HepG2 (cell line): ENCODE data around the gene ID4. TPM values are rescaled to one million over a fixed set of nuclear protein-coding genes. Genes with fewer than 3 reads are reported as not detected.
A peak's percentile ranks its signal among the peaks of the same experiment; 100 is the strongest.

Experiments
- GATAD1 ChIP-seq: IDR thresholded peaks from 2 replicates; pipeline ENCODE4 v1.6.1; 2016; ENCODE audit warnings: missing genetic modification reagents, missing compliant biosample characterization
- GATAD2A ChIP-seq: IDR thresholded peaks from 2 replicates; pipeline ENCODE4 v1.6.1; 2016
- GZF1 ChIP-seq: sonication (generic); formaldehyde crosslinking; IDR thresholded peaks from 2 replicates; pipeline ENCODE4 v1.5.1; 2020; ENCODE audit warnings: mild to moderate bottlenecking, missing genetic modification reagents
- HMG20B ChIP-seq: conservative IDR thresholded peaks from 2 replicates; pipeline ENCODE4 v1.6.1; 2016; ENCODE audit warnings: missing genetic modification reagents, missing compliant biosample characterization
- NFIB ChIP-seq: sonication (generic); formaldehyde crosslinking; IDR thresholded peaks from 2 replicates; pipeline ENCODE4 v1.9.0; 2021; ENCODE audit warnings: missing genetic modification reagents, mild to moderate bottlenecking, borderline replicate concordance
- NFYB ChIP-seq: sonication (generic); formaldehyde crosslinking; IDR thresholded peaks from 2 replicates; pipeline ENCODE4 v1.4.0; 2020; ENCODE audit warnings: missing genetic modification reagents
- RAD21 ChIP-seq: fragments of 450-650 bp; formaldehyde crosslinking; IDR thresholded peaks from 2 replicates; pipeline ENCODE4 v1.5.0; 2020; ENCODE audit warnings: mild to moderate bottlenecking
- ZNF180 ChIP-seq: sonication (generic); formaldehyde crosslinking; IDR thresholded peaks from 2 replicates; pipeline ENCODE4 v1.4.0; 2020; ENCODE audit warnings: low read depth, missing genetic modification reagents, borderline replicate concordance
- ZNF234 ChIP-seq: sonication (generic); formaldehyde crosslinking; conservative IDR thresholded peaks from 2 replicates; pipeline ENCODE4 v1.5.1; 2020; ENCODE audit warnings: mild to moderate bottlenecking, missing genetic modification reagents
- ZNF337 ChIP-seq: sonication (generic); formaldehyde crosslinking; IDR thresholded peaks from 2 replicates; pipeline ENCODE4 v1.5.1; 2020; ENCODE audit warnings: missing genetic modification reagents, low read depth, mild to moderate bottlenecking, borderline replicate concordance
- ZNF350 ChIP-seq: sonication (generic); formaldehyde crosslinking; IDR thresholded peaks from 2 replicates; pipeline ENCODE4 v1.4.0; 2020; ENCODE audit warnings: mild to moderate bottlenecking, low read depth, missing genetic modification reagents, borderline replicate concordance
- ZNF607 ChIP-seq: sonication (generic); formaldehyde crosslinking; IDR thresholded peaks from 2 replicates; pipeline ENCODE4 v1.5.1; 2020; ENCODE audit warnings: missing genetic modification reagents, mild to moderate bottlenecking, borderline replicate concordance
- ZNF768 ChIP-seq: sonication (generic); formaldehyde crosslinking; IDR thresholded peaks from 2 replicates; pipeline ENCODE4 v1.4.0; 2020; ENCODE audit warnings: missing genetic modification reagents
- polyA plus RNA-seq, 8 experiments: library from polyadenylated mRNA; depleted of rRNA in 3 of 8; stranded (reverse) in 7 of 8; unstranded in 1 of 8; fragments of >200 nt; fragmentation: Illumina TruSeq in 4 of 8; extraction: Trizol in 4 of 8; gene quantifications; 2 replicates each; pipeline versions ENCODE4 v1.2.1 to v1.2.3, GENCODE V29; 2011 to 2016; ENCODE audit warnings: low read depth in 4 of 8, missing spikeins in 1 of 8, mixed read lengths in 1 of 8; ENCODE audit not compliant: insufficient read depth in 1 of 8
- total RNA-seq, 5 experiments: library from RNA; depleted of rRNA; stranded (reverse); fragments of >200 nt; fragmentation: Illumina TruSeq; extraction: Trizol; gene quantifications; 2 replicates each; pipeline ENCODE4 v1.2.3, GENCODE V29; 2016; ENCODE audit warnings: low read depth in 1 of 5
- TF ChIP-seq, protein P1 (sequence below): sonication (generic); formaldehyde crosslinking; IDR thresholded peaks from 2 replicates; pipeline ENCODE4 v1.4.0; 2020; ENCODE audit warnings: missing genetic modification reagents
- TF ChIP-seq, protein P2 (sequence below): sonication (generic); formaldehyde crosslinking; IDR thresholded peaks from 2 replicates; pipeline ENCODE4 v1.4.0; 2020; ENCODE audit warnings: missing genetic modification reagents, borderline replicate concordance
- TF ChIP-seq, protein P3 (sequence below): sonication (generic); formaldehyde crosslinking; IDR thresholded peaks from 2 replicates; pipeline ENCODE4 v1.8.0; 2022; ENCODE audit warnings: missing genetic modification reagents, mild to moderate bottlenecking, borderline replicate concordance
- TF ChIP-seq, protein P4 (sequence below): sonication (generic); formaldehyde crosslinking; IDR thresholded peaks from 2 replicates; pipeline ENCODE4 v1.4.0; 2020; ENCODE audit warnings: mild to moderate bottlenecking, missing genetic modification reagents
- TF ChIP-seq, protein P5 (sequence below): sonication (generic); formaldehyde crosslinking; IDR thresholded peaks from 2 replicates; pipeline ENCODE4 v1.8.0; 2022; ENCODE audit warnings: mild to moderate bottlenecking, missing genetic modification reagents, moderate library complexity
- TF ChIP-seq, protein P6 (sequence below): sonication (generic); formaldehyde crosslinking; IDR thresholded peaks from 2 replicates; pipeline ENCODE4 v1.5.0; 2020; ENCODE audit warnings: missing genetic modification reagents

ID4 gene
- total and polyA plus RNA-seq, 2 of the 13 experiments (the other 11 are each of a cell fraction or from before 2014, with no cell fraction given) = 0.20 to 0.44 TPM

DNA sequence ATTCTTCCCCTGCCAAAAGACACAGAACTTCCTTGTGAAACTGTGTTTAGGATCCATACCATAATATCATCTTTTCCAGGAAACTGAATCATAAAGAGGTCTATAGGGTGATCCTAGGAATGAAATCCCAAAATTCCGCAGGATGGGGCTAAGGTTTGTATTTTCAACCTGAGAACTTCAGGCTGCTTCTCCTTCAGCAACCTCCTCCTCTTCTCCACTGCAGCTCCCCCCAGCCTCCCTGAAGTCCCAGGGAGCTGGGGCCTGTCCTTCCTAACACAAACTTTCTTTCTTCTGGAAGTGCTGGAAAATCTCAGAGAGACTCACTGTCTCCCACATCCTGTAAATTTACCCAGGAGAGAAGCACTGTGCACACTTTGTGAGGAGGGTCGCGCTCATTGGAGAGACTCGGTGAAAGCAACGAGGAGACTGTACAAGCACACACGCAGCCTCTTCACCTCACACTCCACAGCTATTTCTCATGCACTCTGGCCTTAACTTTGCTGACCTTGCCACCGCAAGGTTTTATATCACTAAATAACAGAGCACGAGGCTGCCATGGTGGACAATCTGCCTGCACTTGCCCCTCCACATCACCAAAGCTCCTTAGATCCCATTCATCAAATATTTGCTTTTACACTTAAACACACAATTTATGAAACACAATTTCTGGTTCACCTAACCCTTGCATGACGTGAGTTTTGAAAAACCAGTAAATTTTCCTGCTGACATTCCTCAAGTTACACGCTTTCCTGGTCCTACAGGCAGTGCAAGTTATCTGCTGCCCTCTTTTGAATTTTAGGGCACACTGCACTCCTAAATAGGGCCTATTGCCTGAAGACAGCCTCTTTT is 14.3 kb downstream of the ID4 start (continued):
- TF ChIP-seq, protein P1, sequence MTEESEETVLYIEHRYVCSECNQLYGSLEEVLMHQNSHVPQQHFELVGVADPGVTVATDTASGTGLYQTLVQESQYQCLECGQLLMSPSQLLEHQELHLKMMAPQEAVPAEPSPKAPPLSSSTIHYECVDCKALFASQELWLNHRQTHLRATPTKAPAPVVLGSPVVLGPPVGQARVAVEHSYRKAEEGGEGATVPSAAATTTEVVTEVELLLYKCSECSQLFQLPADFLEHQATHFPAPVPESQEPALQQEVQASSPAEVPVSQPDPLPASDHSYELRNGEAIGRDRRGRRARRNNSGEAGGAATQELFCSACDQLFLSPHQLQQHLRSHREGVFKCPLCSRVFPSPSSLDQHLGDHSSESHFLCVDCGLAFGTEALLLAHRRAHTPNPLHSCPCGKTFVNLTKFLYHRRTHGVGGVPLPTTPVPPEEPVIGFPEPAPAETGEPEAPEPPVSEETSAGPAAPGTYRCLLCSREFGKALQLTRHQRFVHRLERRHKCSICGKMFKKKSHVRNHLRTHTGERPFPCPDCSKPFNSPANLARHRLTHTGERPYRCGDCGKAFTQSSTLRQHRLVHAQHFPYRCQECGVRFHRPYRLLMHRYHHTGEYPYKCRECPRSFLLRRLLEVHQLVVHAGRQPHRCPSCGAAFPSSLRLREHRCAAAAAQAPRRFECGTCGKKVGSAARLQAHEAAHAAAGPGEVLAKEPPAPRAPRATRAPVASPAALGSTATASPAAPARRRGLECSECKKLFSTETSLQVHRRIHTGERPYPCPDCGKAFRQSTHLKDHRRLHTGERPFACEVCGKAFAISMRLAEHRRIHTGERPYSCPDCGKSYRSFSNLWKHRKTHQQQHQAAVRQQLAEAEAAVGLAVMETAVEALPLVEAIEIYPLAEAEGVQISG = 0 out of 2 replicates have a peak, but pooled peaks have one; percentile 16
- no peak for TF ChIP-seq ZNF607 (CRISPR knock-in tag)
- no peak for TF ChIP-seq ZNF234 (CRISPR knock-in tag)
- TF ChIP-seq ZNF337 (CRISPR knock-in tag) = no peak
- no peak for TF ChIP-seq ZNF768 (CRISPR knock-in tag)
- TF ChIP-seq, protein P2, sequence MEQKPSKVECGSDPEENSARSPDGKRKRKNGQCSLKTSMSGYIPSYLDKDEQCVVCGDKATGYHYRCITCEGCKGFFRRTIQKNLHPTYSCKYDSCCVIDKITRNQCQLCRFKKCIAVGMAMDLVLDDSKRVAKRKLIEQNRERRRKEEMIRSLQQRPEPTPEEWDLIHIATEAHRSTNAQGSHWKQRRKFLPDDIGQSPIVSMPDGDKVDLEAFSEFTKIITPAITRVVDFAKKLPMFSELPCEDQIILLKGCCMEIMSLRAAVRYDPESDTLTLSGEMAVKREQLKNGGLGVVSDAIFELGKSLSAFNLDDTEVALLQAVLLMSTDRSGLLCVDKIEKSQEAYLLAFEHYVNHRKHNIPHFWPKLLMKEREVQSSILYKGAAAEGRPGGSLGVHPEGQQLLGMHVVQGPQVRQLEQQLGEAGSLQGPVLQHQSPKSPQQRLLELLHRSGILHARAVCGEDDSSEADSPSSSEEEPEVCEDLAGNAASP (CRISPR knock-in tag) = no peak
- TF ChIP-seq, protein P3, sequence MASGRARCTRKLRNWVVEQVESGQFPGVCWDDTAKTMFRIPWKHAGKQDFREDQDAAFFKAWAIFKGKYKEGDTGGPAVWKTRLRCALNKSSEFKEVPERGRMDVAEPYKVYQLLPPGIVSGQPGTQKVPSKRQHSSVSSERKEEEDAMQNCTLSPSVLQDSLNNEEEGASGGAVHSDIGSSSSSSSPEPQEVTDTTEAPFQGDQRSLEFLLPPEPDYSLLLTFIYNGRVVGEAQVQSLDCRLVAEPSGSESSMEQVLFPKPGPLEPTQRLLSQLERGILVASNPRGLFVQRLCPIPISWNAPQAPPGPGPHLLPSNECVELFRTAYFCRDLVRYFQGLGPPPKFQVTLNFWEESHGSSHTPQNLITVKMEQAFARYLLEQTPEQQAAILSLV (CRISPR knock-in tag) = no peak
- TF ChIP-seq, protein P4, sequence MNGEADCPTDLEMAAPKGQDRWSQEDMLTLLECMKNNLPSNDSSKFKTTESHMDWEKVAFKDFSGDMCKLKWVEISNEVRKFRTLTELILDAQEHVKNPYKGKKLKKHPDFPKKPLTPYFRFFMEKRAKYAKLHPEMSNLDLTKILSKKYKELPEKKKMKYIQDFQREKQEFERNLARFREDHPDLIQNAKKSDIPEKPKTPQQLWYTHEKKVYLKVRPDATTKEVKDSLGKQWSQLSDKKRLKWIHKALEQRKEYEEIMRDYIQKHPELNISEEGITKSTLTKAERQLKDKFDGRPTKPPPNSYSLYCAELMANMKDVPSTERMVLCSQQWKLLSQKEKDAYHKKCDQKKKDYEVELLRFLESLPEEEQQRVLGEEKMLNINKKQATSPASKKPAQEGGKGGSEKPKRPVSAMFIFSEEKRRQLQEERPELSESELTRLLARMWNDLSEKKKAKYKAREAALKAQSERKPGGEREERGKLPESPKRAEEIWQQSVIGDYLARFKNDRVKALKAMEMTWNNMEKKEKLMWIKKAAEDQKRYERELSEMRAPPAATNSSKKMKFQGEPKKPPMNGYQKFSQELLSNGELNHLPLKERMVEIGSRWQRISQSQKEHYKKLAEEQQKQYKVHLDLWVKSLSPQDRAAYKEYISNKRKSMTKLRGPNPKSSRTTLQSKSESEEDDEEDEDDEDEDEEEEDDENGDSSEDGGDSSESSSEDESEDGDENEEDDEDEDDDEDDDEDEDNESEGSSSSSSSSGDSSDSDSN (CRISPR knock-in tag) = no peak
- TF ChIP-seq RAD21 = peak; percentile 91
- no peak for TF ChIP-seq GATAD1 (CRISPR knock-in tag)
- TF ChIP-seq, protein P5, sequence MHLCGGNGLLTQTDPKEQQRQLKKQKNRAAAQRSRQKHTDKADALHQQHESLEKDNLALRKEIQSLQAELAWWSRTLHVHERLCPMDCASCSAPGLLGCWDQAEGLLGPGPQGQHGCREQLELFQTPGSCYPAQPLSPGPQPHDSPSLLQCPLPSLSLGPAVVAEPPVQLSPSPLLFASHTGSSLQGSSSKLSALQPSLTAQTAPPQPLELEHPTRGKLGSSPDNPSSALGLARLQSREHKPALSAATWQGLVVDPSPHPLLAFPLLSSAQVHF (CRISPR knock-in tag) = no peak
- TF ChIP-seq NFIB (CRISPR knock-in tag) = no peak
- TF ChIP-seq ZNF350 (CRISPR knock-in tag) = no peak
- no peak for TF ChIP-seq ZNF180 (CRISPR knock-in tag)
- peak; percentile 50 for TF ChIP-seq GATAD2A
- TF ChIP-seq, protein P6, sequence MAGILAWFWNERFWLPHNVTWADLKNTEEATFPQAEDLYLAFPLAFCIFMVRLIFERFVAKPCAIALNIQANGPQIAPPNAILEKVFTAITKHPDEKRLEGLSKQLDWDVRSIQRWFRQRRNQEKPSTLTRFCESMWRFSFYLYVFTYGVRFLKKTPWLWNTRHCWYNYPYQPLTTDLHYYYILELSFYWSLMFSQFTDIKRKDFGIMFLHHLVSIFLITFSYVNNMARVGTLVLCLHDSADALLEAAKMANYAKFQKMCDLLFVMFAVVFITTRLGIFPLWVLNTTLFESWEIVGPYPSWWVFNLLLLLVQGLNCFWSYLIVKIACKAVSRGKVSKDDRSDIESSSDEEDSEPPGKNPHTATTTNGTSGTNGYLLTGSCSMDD (CRISPR knock-in tag) = no peak
- TF ChIP-seq HMG20B (CRISPR knock-in tag) = no peak
- no peak for TF ChIP-seq NFYB (CRISPR knock-in tag)
- no peak for TF ChIP-seq GZF1 (CRISPR knock-in tag)
